ENCODE measurements around the gene DBX1.
A peak's percentile ranks its signal among the peaks of the same experiment; 100 is the strongest.
"Not testable (repeated sequence)": the region's sequence is repeated elsewhere in the genome, so short reads cannot be mapped to it uniquely, and the experiment has no call there.

The DBX1 gene

DNA sequence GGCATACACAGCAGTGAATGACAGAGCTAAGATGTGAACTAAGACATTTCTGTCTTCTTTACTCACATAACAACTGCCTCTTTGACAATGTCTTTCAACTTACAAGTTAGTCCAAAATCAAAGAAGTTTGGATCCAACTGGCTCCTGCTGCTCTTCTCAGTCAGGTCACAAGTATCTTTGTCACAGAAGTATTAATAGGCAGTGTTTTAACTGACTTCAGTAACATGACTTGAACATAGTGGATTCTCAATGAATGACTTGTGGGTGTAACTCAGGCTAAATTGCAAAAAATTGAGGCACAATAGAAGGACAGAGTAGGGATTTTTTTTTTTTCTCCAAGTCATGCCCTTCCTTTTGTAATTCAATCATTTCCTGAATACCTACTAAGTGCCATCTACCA, 22.6 kb downstream of the DBX1 start:
- Histone ChIP-seq H3K4me1 (ENCODE audit: control insufficient read depth in 1 of 2, insufficient read depth in 2 of 2, low read length in 2 of 2) (no peaks in the 10 kb centered on the region), H3K9ac (ENCODE audit: low read depth in 1 of 2, low read length in 2 of 2) (no peak overlapping the region)

DNA sequence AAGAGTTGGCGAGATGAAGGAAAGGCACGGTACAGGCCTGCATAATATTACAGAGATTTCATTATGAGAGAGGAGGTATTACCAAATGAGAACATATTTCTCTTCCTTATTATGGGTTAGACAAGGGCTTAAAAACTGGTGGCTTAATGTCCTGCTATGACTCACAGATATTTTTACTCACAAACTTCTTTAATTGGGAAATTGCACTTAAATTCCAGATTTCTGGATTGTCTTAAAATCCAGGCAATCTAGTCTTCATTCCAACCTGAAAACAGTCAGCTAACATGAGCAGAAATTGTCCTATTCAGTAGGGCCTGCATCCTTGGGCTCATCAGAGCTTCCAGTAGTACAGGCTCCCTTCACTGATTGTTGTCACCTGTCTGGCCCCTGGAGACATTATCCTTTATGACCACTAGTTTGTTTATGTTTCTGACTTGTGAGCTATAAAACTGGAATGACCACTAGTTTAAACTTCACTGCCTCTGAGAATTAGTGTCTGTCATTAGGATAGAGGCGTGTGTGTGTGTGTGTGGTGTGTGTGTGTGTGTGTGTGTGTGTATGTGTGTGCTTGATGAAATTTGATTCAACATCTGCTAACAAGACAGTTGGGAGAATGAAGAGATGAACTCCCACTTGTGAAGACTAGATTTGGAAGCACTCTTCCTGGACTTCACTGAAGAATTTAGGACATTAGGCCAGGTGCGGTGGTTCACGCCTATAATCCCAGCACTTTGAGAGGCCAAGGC, 25.1 kb downstream of the DBX1 start:
- Histone ChIP-seq H3K9ac (ENCODE audit: low read depth in 1 of 2, low read length in 2 of 2) (no peak overlapping the region), H3K36me3 (ENCODE audit: control insufficient read depth in 1 of 2, insufficient read depth in 2 of 2, low read length in 2 of 2) (no peaks in the 10 kb centered on the region), H3K9me3 (ENCODE audit: control insufficient read depth in 1 of 2, low read length in 2 of 2) (no peaks in the 10 kb centered on the region), H3K4me1 (ENCODE audit: control insufficient read depth in 1 of 2, insufficient read depth in 2 of 2, low read length in 2 of 2) (peaks cover 5 to 8% of the 10 kb centered on the region in 2 donors), H3K27ac (ENCODE audit: low read depth, low read length) (no peak overlapping the region), H3K4me3 (ENCODE audit: low read depth in 1 of 2, low read length in 2 of 2) (no peak overlapping the region), H3K27me3 (ENCODE audit: control insufficient read depth in 1 of 2, insufficient read depth in 2 of 2, low read length in 2 of 2) (peaks cover 6 to 9% of the 10 kb centered on the region in 2 donors)

More for the DNA sequence above, 22.6 kb downstream of the DBX1 start:
- no peak overlapping the region for H3K4me3 ChIP-seq (ENCODE audit: low read depth in 1 of 2, low read length in 2 of 2)
- no peaks in the 10 kb centered on the region for H3K9me3 ChIP-seq (ENCODE audit: control insufficient read depth in 1 of 2, low read length in 2 of 2)
- no peaks in the 10 kb centered on the region for H3K36me3 ChIP-seq (ENCODE audit: control insufficient read depth in 1 of 2, insufficient read depth in 2 of 2, low read length in 2 of 2)
- H3K27ac ChIP-seq (ENCODE audit: low read depth, low read length) = no peak overlapping the region
- H3K27me3 ChIP-seq (ENCODE audit: control insufficient read depth in 1 of 2, insufficient read depth in 2 of 2, low read length in 2 of 2) = peaks cover 0 to 7% of the 10 kb centered on the region in 2 donors

DNA sequence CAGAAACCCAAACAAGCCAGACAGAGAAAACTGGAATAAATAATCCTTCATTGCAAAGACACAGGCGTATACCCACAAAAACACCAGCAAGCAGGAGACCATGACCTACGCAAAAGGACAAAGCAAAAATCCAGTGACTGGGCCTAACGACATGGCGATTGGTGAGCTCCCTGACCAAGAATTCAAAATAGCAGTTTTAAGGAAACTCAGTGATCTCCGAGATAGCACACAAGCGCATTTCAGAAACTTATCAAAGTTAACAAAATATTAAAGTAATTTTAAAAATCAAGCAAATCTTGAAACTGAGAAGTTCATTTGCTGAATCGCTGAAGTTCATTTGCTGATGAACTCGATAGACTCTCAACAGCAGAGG, 27.6 kb downstream of the DBX1 start:
- H3K9me3 ChIP-seq (ENCODE audit: control insufficient read depth in 1 of 2, low read length in 2 of 2) = no peaks in the 10 kb centered on the region
- H3K36me3 ChIP-seq (ENCODE audit: control insufficient read depth in 1 of 2, insufficient read depth in 2 of 2, low read length in 2 of 2) = no peaks in the 10 kb centered on the region
- H3K27me3 ChIP-seq (ENCODE audit: control insufficient read depth in 1 of 2, insufficient read depth in 2 of 2, low read length in 2 of 2) = peaks cover 6% of the 10 kb centered on the region in 2 donors
- no peak overlapping the region for H3K9ac ChIP-seq (ENCODE audit: low read depth in 1 of 2, low read length in 2 of 2)
- H3K4me3 ChIP-seq (ENCODE audit: low read depth in 1 of 2, low read length in 2 of 2) = peak overlapping the region; percentile 71 to 78
- no peak overlapping the region for H3K27ac ChIP-seq (ENCODE audit: low read depth, low read length)
- peaks cover 5 to 8% of the 10 kb centered on the region in 2 donors for H3K4me1 ChIP-seq (ENCODE audit: control insufficient read depth in 1 of 2, insufficient read depth in 2 of 2, low read length in 2 of 2)

GRCh38 chr11:20131788-20132666, 28.2 kb downstream of the DBX1 start:
- peak overlapping the region; percentile 29 to 35 for H3K9ac ChIP-seq (ENCODE audit: low read depth in 1 of 2, low read length in 2 of 2)

GRCh38 chr11:20129665-20130064, 30.6 kb downstream of the DBX1 start:
- Histone ChIP-seq H3K36me3 (ENCODE audit: control insufficient read depth in 1 of 2, insufficient read depth in 2 of 2, low read length in 2 of 2) (no peaks in the 10 kb centered on the region), H3K9me3 (ENCODE audit: control insufficient read depth in 1 of 2, low read length in 2 of 2) (no peaks in the 10 kb centered on the region), H3K27me3 (ENCODE audit: control insufficient read depth in 1 of 2, insufficient read depth in 2 of 2, low read length in 2 of 2) (peaks cover 6% of the 10 kb centered on the region in 2 donors), H3K4me1 (ENCODE audit: control insufficient read depth in 1 of 2, insufficient read depth in 2 of 2, low read length in 2 of 2) (peaks cover 5 to 8% of the 10 kb centered on the region in 2 donors), H3K27ac (ENCODE audit: low read depth, low read length) (no peak overlapping the region), H3K9ac (ENCODE audit: low read depth in 1 of 2, low read length in 2 of 2) (no peak overlapping the region), H3K4me3 (ENCODE audit: low read depth in 1 of 2, low read length in 2 of 2) (no peak overlapping the region)

More at GRCh38 chr11:20131788-20132666, 28.2 kb downstream of the DBX1 start:
- H3K27me3 ChIP-seq (ENCODE audit: control insufficient read depth in 1 of 2, insufficient read depth in 2 of 2, low read length in 2 of 2) = peaks cover 6% of the 10 kb centered on the region in 2 donors
- no peak overlapping the region for H3K27ac ChIP-seq (ENCODE audit: low read depth, low read length)
- peak overlapping the region; percentile 71 to 78 for H3K4me3 ChIP-seq (ENCODE audit: low read depth in 1 of 2, low read length in 2 of 2)
- H3K9me3 ChIP-seq (ENCODE audit: control insufficient read depth in 1 of 2, low read length in 2 of 2) = no peaks in the 10 kb centered on the region
- no peaks in the 10 kb centered on the region for H3K36me3 ChIP-seq (ENCODE audit: control insufficient read depth in 1 of 2, insufficient read depth in 2 of 2, low read length in 2 of 2)
- H3K4me1 ChIP-seq (ENCODE audit: control insufficient read depth in 1 of 2, insufficient read depth in 2 of 2, low read length in 2 of 2) = peaks cover 5 to 8% of the 10 kb centered on the region in 2 donors

DNA sequence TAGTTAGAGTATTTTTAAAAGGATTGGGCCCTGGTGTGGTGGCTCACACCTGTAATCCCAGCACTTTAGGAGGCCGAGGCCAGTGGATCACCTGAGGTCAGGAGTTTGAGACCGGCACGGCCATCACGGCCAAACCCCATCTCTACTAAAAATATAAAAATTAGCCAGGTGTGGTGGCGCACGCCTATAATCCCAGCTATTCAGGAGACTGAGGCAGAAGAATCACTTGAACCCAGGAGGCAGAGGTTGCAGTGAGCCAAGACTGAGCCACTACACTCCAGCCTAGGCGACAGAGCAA, 31.8 kb downstream of the DBX1 start:
- H3K27me3 ChIP-seq (ENCODE audit: control insufficient read depth in 1 of 2, insufficient read depth in 2 of 2, low read length in 2 of 2); H3K36me3 ChIP-seq (ENCODE audit: control insufficient read depth in 1 of 2, insufficient read depth in 2 of 2, low read length in 2 of 2); H3K4me1 ChIP-seq (ENCODE audit: control insufficient read depth in 1 of 2, insufficient read depth in 2 of 2, low read length in 2 of 2); H3K4me3 ChIP-seq (ENCODE audit: low read depth in 1 of 2, low read length in 2 of 2); H3K9ac ChIP-seq (ENCODE audit: low read depth in 1 of 2, low read length in 2 of 2); H3K27ac ChIP-seq (ENCODE audit: low read depth, low read length); H3K9me3 ChIP-seq (ENCODE audit: control insufficient read depth in 1 of 2, low read length in 2 of 2): not testable (repeated sequence)

GRCh38 chr11:20127671-20128527, 32.4 kb downstream of the DBX1 start:
- no peak overlapping the region for H3K27ac ChIP-seq (ENCODE audit: low read depth, low read length)
- peaks cover 5 to 8% of the 10 kb centered on the region in 2 donors for H3K4me1 ChIP-seq (ENCODE audit: control insufficient read depth in 1 of 2, insufficient read depth in 2 of 2, low read length in 2 of 2)
- peaks cover 6% of the 10 kb centered on the region in 2 donors for H3K27me3 ChIP-seq (ENCODE audit: control insufficient read depth in 1 of 2, insufficient read depth in 2 of 2, low read length in 2 of 2)
- H3K9me3 ChIP-seq (ENCODE audit: control insufficient read depth in 1 of 2, low read length in 2 of 2) = no peaks in the 10 kb centered on the region
- H3K9ac ChIP-seq (ENCODE audit: low read depth in 1 of 2, low read length in 2 of 2) = no peak overlapping the region
- no peak overlapping the region for H3K4me3 ChIP-seq (ENCODE audit: low read depth in 1 of 2, low read length in 2 of 2)
- H3K36me3 ChIP-seq (ENCODE audit: control insufficient read depth in 1 of 2, insufficient read depth in 2 of 2, low read length in 2 of 2) = no peaks in the 10 kb centered on the region

DNA sequence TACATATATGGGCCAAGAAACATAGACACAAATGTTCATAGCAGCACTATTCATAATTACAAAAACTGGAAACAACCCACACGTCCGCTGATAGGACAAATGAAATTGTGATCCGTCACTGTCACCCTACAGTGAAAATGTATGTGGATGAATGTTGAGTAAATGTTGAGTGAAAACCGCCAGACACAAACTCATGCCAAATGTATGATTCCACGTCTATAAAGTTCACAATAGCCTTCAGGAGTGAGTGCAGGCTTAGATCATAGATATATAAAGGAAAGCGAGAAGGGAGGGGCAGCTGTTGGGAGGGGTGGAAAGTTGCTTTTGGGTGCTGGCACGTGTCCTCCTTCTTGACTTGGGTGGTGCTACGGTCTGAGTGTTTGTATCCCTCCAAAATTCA, 33.6 kb downstream of the DBX1 start:
- H3K36me3 ChIP-seq (ENCODE audit: control insufficient read depth in 1 of 2, insufficient read depth in 2 of 2, low read length in 2 of 2) = no peaks in the 10 kb centered on the region
- H3K9me3 ChIP-seq (ENCODE audit: control insufficient read depth in 1 of 2, low read length in 2 of 2) = no peaks in the 10 kb centered on the region
- no peak overlapping the region for H3K9ac ChIP-seq (ENCODE audit: low read depth in 1 of 2, low read length in 2 of 2)
- peaks cover 0 to 1% of the 10 kb centered on the region in 2 donors for H3K27me3 ChIP-seq (ENCODE audit: control insufficient read depth in 1 of 2, insufficient read depth in 2 of 2, low read length in 2 of 2)
- H3K27ac ChIP-seq (ENCODE audit: low read depth, low read length) = no peak overlapping the region
- H3K4me1 ChIP-seq (ENCODE audit: control insufficient read depth in 1 of 2, insufficient read depth in 2 of 2, low read length in 2 of 2) = peaks cover under 1 to 1% of the 10 kb centered on the region in 2 donors
- no peak overlapping the region for H3K4me3 ChIP-seq (ENCODE audit: low read depth in 1 of 2, low read length in 2 of 2)

GRCh38 chr11:20125927-20126326, 34.3 kb downstream of the DBX1 start:
- Histone ChIP-seq H3K36me3 (ENCODE audit: control insufficient read depth in 1 of 2, insufficient read depth in 2 of 2, low read length in 2 of 2) (no peaks in the 10 kb centered on the region), H3K27me3 (ENCODE audit: control insufficient read depth in 1 of 2, insufficient read depth in 2 of 2, low read length in 2 of 2) (no peaks in the 10 kb centered on the region), H3K4me3 (ENCODE audit: low read depth in 1 of 2, low read length in 2 of 2) (no peak overlapping the region), H3K27ac (ENCODE audit: low read depth, low read length) (no peak overlapping the region), H3K9ac (ENCODE audit: low read depth in 1 of 2, low read length in 2 of 2) (no peak overlapping the region), H3K9me3 (ENCODE audit: control insufficient read depth in 1 of 2, low read length in 2 of 2) (no peaks in the 10 kb centered on the region), H3K4me1 (ENCODE audit: control insufficient read depth in 1 of 2, insufficient read depth in 2 of 2, low read length in 2 of 2) (no peaks in the 10 kb centered on the region)

Data from duodenal mucosa (tissue), 2 donors.